ENCODE data around the gene KIF3C. TPM values are rescaled to one million over a fixed set of nuclear protein-coding genes. Genes with fewer than 3 reads are reported as not detected.
A peak's percentile ranks its signal among the peaks of the same experiment; 100 is the strongest.
"Not testable (repeated sequence)": the region's sequence is repeated elsewhere in the genome, so short reads cannot be mapped to it uniquely, and the experiment has no call there.

KIF3C gene
- total and polyA plus RNA-seq, 5 donors from 2014 or later = 0.07 to 6.6 (median 0.71) TPM

- Histone ChIP-seq H3K4me3 (ENCODE audit: low read depth, low read length) (no peak overlapping the region), H3K4me1 (ENCODE audit: control insufficient read depth, insufficient read depth, low read length, poor library complexity, severe bottlenecking) (no peaks in the 10 kb centered on the region), H3K27me3 (ENCODE audit: control insufficient read depth, insufficient read depth, low read length) (no peaks in the 10 kb centered on the region), H3K9me3 (ENCODE audit: control insufficient read depth in 2 of 2, low read length in 2 of 2) (no peaks in the 10 kb centered on the region), H3K27ac (ENCODE audit: insufficient read depth, low read length, poor library complexity, severe bottlenecking) (no peak overlapping the region), H3K36me3 (ENCODE audit: control insufficient read depth, insufficient read depth, low read length) (no peaks in the 10 kb centered on the region)
- Mint-ChIP-seq H3K4me1 (peaks cover 0 to 8% (median 5%) of the 10 kb centered on the region in 4 donors), H3K27me3 (no peaks in the 10 kb centered on the region), H3K27ac (peak overlapping the region in 1 of 3 donors; percentile 55), H3K36me3 (peaks cover 17% of the 10 kb centered on the region), H3K9me3 (no peaks in the 10 kb centered on the region), H3K4me3 (no peak overlapping the region)
- no peak for DNase-seq
- ATAC-seq (ENCODE audit: low read depth in 2 of 2) = no peak
These were observed 10.1 kb downstream of the KIF3C start for GRCh38 chr2:25972049-25972823.

- Mint-ChIP-seq H3K27ac (no peak overlapping the region), H3K27me3 (no peaks in the 10 kb centered on the region), H3K4me3 (no peak overlapping the region), H3K4me1 (peaks cover 0 to 4% (median 0%) of the 10 kb centered on the region in 4 donors), H3K9me3 (no peaks in the 10 kb centered on the region), H3K36me3 (peaks cover 17% of the 10 kb centered on the region)
- Histone ChIP-seq H3K36me3 (ENCODE audit: control insufficient read depth, insufficient read depth, low read length) (no peaks in the 10 kb centered on the region), H3K27me3 (ENCODE audit: control insufficient read depth, insufficient read depth, low read length) (no peaks in the 10 kb centered on the region), H3K4me1 (ENCODE audit: control insufficient read depth, insufficient read depth, low read length, poor library complexity, severe bottlenecking) (no peaks in the 10 kb centered on the region), H3K27ac (ENCODE audit: insufficient read depth, low read length, poor library complexity, severe bottlenecking) (no peak overlapping the region), H3K4me3 (ENCODE audit: low read depth, low read length) (no peak overlapping the region), H3K9me3 (ENCODE audit: control insufficient read depth in 2 of 2, low read length in 2 of 2) (no peaks in the 10 kb centered on the region)
- DNase-seq = no peak
- ATAC-seq (ENCODE audit: low read depth in 2 of 2) = no peak
These were observed 10.7 kb downstream of the KIF3C start for GRCh38 chr2:25971596-25971995.

- Mint-ChIP-seq H3K9me3 (no peaks in the 10 kb centered on the region), H3K27me3 (no peaks in the 10 kb centered on the region), H3K27ac (no peak overlapping the region), H3K4me3 (no peak overlapping the region), H3K4me1 (no peaks in the 10 kb centered on the region), H3K36me3 (peaks cover 10% of the 10 kb centered on the region)
- Histone ChIP-seq H3K27ac (ENCODE audit: insufficient read depth, low read length, poor library complexity, severe bottlenecking) (no peak overlapping the region), H3K4me1 (ENCODE audit: control insufficient read depth, insufficient read depth, low read length, poor library complexity, severe bottlenecking) (no peaks in the 10 kb centered on the region), H3K27me3 (ENCODE audit: control insufficient read depth, insufficient read depth, low read length) (no peaks in the 10 kb centered on the region), H3K36me3 (ENCODE audit: control insufficient read depth, insufficient read depth, low read length) (no peaks in the 10 kb centered on the region), H3K4me3 (ENCODE audit: low read depth, low read length) (no peak overlapping the region), H3K9me3 (ENCODE audit: control insufficient read depth in 2 of 2, low read length in 2 of 2) (no peaks in the 10 kb centered on the region)
- ATAC-seq (ENCODE audit: low read depth in 2 of 2) (no peak), DNase-seq (no peak)
These were observed 15.6 kb downstream of the KIF3C start for GRCh38 chr2:25966531-25967270.

GRCh38 chr2:25964891-25965290, 17.4 kb downstream of the KIF3C start:
- Histone ChIP-seq H3K9me3 (ENCODE audit: control insufficient read depth in 2 of 2, low read length in 2 of 2) (no peaks in the 10 kb centered on the region), H3K27me3 (ENCODE audit: control insufficient read depth, insufficient read depth, low read length) (no peaks in the 10 kb centered on the region), H3K4me3 (ENCODE audit: low read depth, low read length) (no peak overlapping the region), H3K4me1 (ENCODE audit: control insufficient read depth, insufficient read depth, low read length, poor library complexity, severe bottlenecking) (no peaks in the 10 kb centered on the region), H3K27ac (ENCODE audit: insufficient read depth, low read length, poor library complexity, severe bottlenecking) (no peak overlapping the region), H3K36me3 (ENCODE audit: control insufficient read depth, insufficient read depth, low read length) (no peaks in the 10 kb centered on the region)
- H3K27ac Mint-ChIP-seq = no peak overlapping the region
- peaks cover 8% of the 10 kb centered on the region for H3K36me3 Mint-ChIP-seq
- no peaks in the 10 kb centered on the region for H3K27me3 Mint-ChIP-seq
- H3K4me3 Mint-ChIP-seq = no peak overlapping the region
- H3K4me1 Mint-ChIP-seq = peaks cover 0 to 10% (median 8%) of the 10 kb centered on the region in 4 donors
- DNase-seq = no peak
- ATAC-seq (ENCODE audit: low read depth in 2 of 2) = no peak
- H3K9me3 Mint-ChIP-seq = no peaks in the 10 kb centered on the region

GRCh38 chr2:25960920-25961319, 21.4 kb downstream of the KIF3C start:
- Mint-ChIP-seq H3K27ac (peak overlapping the region in 2 of 3 donors; percentile 84), H3K4me1 (peaks cover 0 to 10% (median 8%) of the 10 kb centered on the region in 4 donors), H3K27me3 (no peaks in the 10 kb centered on the region), H3K36me3 (no peaks in the 10 kb centered on the region), H3K4me3 (peak overlapping the region in 2 of 4 donors; percentile 6 to 19), H3K9me3 (no peaks in the 10 kb centered on the region)
- H3K4me1 ChIP-seq (ENCODE audit: control insufficient read depth, insufficient read depth, low read length, poor library complexity, severe bottlenecking) = no peaks in the 10 kb centered on the region
- peak in 1 of 2 donors; percentile 60 for ATAC-seq (ENCODE audit: low read depth in 2 of 2)
- no peak overlapping the region for H3K4me3 ChIP-seq (ENCODE audit: low read depth, low read length)
- H3K9me3 ChIP-seq (ENCODE audit: control insufficient read depth in 2 of 2, low read length in 2 of 2) = no peaks in the 10 kb centered on the region
- no peaks in the 10 kb centered on the region for H3K27me3 ChIP-seq (ENCODE audit: control insufficient read depth, insufficient read depth, low read length)
- H3K36me3 ChIP-seq (ENCODE audit: control insufficient read depth, insufficient read depth, low read length) = no peaks in the 10 kb centered on the region
- DNase-seq = peak in 1 of 3 donors; percentile 14
- H3K27ac ChIP-seq (ENCODE audit: insufficient read depth, low read length, poor library complexity, severe bottlenecking) = no peak overlapping the region

GRCh38 chr2:25960396-25960795, 21.9 kb downstream of the KIF3C start:
- H3K36me3 Mint-ChIP-seq = no peaks in the 10 kb centered on the region
- H3K4me1 Mint-ChIP-seq = peaks cover 0 to 10% (median 8%) of the 10 kb centered on the region in 4 donors
- H3K27me3 Mint-ChIP-seq = no peaks in the 10 kb centered on the region
- no peak overlapping the region for H3K4me3 Mint-ChIP-seq
- no peak overlapping the region for H3K27ac ChIP-seq (ENCODE audit: insufficient read depth, low read length, poor library complexity, severe bottlenecking)
- H3K4me3 ChIP-seq (ENCODE audit: low read depth, low read length) = no peak overlapping the region
- DNase-seq = no peak
- H3K9me3 ChIP-seq (ENCODE audit: control insufficient read depth in 2 of 2, low read length in 2 of 2) = no peaks in the 10 kb centered on the region
- H3K9me3 Mint-ChIP-seq = no peaks in the 10 kb centered on the region
- peak overlapping the region in 2 of 3 donors; percentile 7 to 66 for H3K27ac Mint-ChIP-seq
- no peaks in the 10 kb centered on the region for H3K36me3 ChIP-seq (ENCODE audit: control insufficient read depth, insufficient read depth, low read length)
- no peak for ATAC-seq (ENCODE audit: low read depth in 2 of 2)
- H3K4me1 ChIP-seq (ENCODE audit: control insufficient read depth, insufficient read depth, low read length, poor library complexity, severe bottlenecking) = no peaks in the 10 kb centered on the region
- H3K27me3 ChIP-seq (ENCODE audit: control insufficient read depth, insufficient read depth, low read length) = no peaks in the 10 kb centered on the region

- H3K9me3 ChIP-seq (ENCODE audit: control insufficient read depth in 2 of 2, low read length in 2 of 2); ATAC-seq (ENCODE audit: low read depth in 2 of 2); H3K4me3 Mint-ChIP-seq; H3K27ac ChIP-seq (ENCODE audit: insufficient read depth, low read length, poor library complexity, severe bottlenecking); H3K36me3 ChIP-seq (ENCODE audit: control insufficient read depth, insufficient read depth, low read length); H3K27me3 ChIP-seq (ENCODE audit: control insufficient read depth, insufficient read depth, low read length); H3K4me3 ChIP-seq (ENCODE audit: low read depth, low read length); H3K36me3 Mint-ChIP-seq; H3K4me1 ChIP-seq (ENCODE audit: control insufficient read depth, insufficient read depth, low read length, poor library complexity, severe bottlenecking); H3K27ac Mint-ChIP-seq; DNase-seq; H3K27me3 Mint-ChIP-seq; H3K9me3 Mint-ChIP-seq: not testable (repeated sequence)
- peaks cover 0 to 10% (median 8%) of the 10 kb centered on the region in 4 donors for H3K4me1 Mint-ChIP-seq
These were observed 23.7 kb downstream of the KIF3C start for GRCh38 chr2:25958611-25959010.

Measured in CD4-positive, CD25-positive, alpha-beta regulatory T cell (primary cell).